H1 (cell line): ENCODE data around the gene ARSK. TPM values are rescaled to one million over a fixed set of nuclear protein-coding genes. Genes with fewer than 3 reads are reported as not detected.

Experiments
- CTCF ChIA-PET: fragments of 300-600 bp; sonication (Branson Sonifier 250); formaldehyde crosslinking; loops from one replicate; lab custom pipeline; 2021; ENCODE audit not compliant: partially characterized antibody; lab: Charles Lee
- POLR2A ChIA-PET: fragments of 300-600 bp; sonication (Branson Sonifier 250); formaldehyde crosslinking; loops from one replicate; lab custom pipeline; 2021; ENCODE audit warnings: inconsistent platforms; ENCODE audit not compliant: partially characterized antibody; lab: Charles Lee
- DNase-seq, 2 experiments: peaks; one replicate each; pipeline versions ENCODE4 v3.0.0 to v3.0.0-alpha.2; 2010 to 2022; ENCODE audit warnings: low spot score in 2 of 2, low read depth in 1 of 2, mixed read lengths in 1 of 2
- FAIRE-seq: peaks from 2 replicates; lab custom pipeline; 2011; peaks lifted over from hg19 to GRCh38; lab: Jason Lieb, UNC
- H2AFZ ChIP-seq: 2 replicates; pipeline ENCODE4 v1.8.1; 2012; ENCODE audit warnings: low read length, inconsistent platforms
- H2AK5ac ChIP-seq: 2 replicates; pipeline ENCODE4 v1.6.1; 2013; ENCODE audit warnings: low read depth, low read length
- H2BK120ac ChIP-seq: replicated peaks from 2 replicates; pipeline ENCODE3; 2013; ENCODE audit warnings: low read depth, low read length, inconsistent platforms
- H2BK12ac ChIP-seq: 2 replicates; pipeline ENCODE4 v1.6.1; 2013; ENCODE audit warnings: low read depth, low read length
- H2BK15ac ChIP-seq: 2 replicates; pipeline ENCODE4 v1.6.1; 2013; ENCODE audit warnings: low read length
- H2BK20ac ChIP-seq: 2 replicates; pipeline ENCODE4 v1.6.1; 2013; ENCODE audit warnings: low read length
- H2BK5ac ChIP-seq: 2 replicates; pipeline ENCODE4 v1.6.1; 2013; ENCODE audit warnings: low read depth, low read length
- H3K14ac ChIP-seq: 2 replicates; pipeline ENCODE4 v1.6.1; 2013; ENCODE audit warnings: inconsistent platforms; ENCODE audit not compliant: insufficient read length
- H3K18ac ChIP-seq: 2 replicates; pipeline ENCODE4 v1.6.1; 2013; ENCODE audit warnings: low read length; ENCODE audit errors: extremely low read depth
- H3K23ac ChIP-seq: 2 replicates; pipeline ENCODE4 v1.6.1; 2013; ENCODE audit warnings: inconsistent platforms; ENCODE audit not compliant: insufficient read length
- H3K23me2 ChIP-seq: 2 replicates; pipeline ENCODE4 v1.6.1; 2013; ENCODE audit warnings: low read depth, low read length
- H3K27ac ChIP-seq: 2 replicates; pipeline ENCODE4 v1.6.1; 2011; ENCODE audit warnings: low read depth, low read length, inconsistent platforms
- H3K27me3 ChIP-seq, 4 experiments: replicated peaks in 1 of 4; 1 replicate in 1 of 4; 2 replicates in 3 of 4; pipeline versions ENCODE4 v1.6.1 to v1.8.1; 2011 to 2013; ENCODE audit warnings: low read length in 3 of 4, mild to moderate bottlenecking in 3 of 4, inconsistent platforms in 2 of 4, mixed read lengths in 2 of 4, moderate library complexity in 1 of 4; ENCODE audit not compliant: control insufficient read depth in 3 of 4, insufficient read depth in 3 of 4; ENCODE audit errors: extremely low read depth in 1 of 4
- H3K36me3 ChIP-seq, 4 experiments: 2 replicates each; pipeline versions ENCODE4 v1.6.1 to v1.8.1; 2011 to 2013; ENCODE audit warnings: mild to moderate bottlenecking in 4 of 4, low read length in 3 of 4, moderate library complexity in 2 of 4, control low read depth in 1 of 4, inconsistent platforms in 1 of 4; ENCODE audit not compliant: insufficient read depth in 4 of 4, control insufficient read depth in 2 of 4
- H3K4ac ChIP-seq: replicated peaks from 2 replicates; pipeline ENCODE3; 2013; ENCODE audit warnings: low read length, low read depth, mixed read lengths, inconsistent platforms; ENCODE audit not compliant: insufficient read length
- H3K4me1 ChIP-seq, 4 experiments: replicated peaks in 1 of 4; 1 replicate in 1 of 4; 2 replicates in 3 of 4; pipeline versions ENCODE4 v1.6.1 to v1.8.1; 2011 to 2013; ENCODE audit warnings: low read length in 3 of 4, inconsistent platforms in 2 of 4, mixed read lengths in 1 of 4; ENCODE audit not compliant: insufficient read depth in 4 of 4, control insufficient read depth in 3 of 4
- H3K4me2 ChIP-seq, 2 experiments: 2 replicates each; pipeline versions ENCODE4 v1.6.1 to v1.8.1; 2011 to 2013; ENCODE audit warnings: low read depth in 2 of 2, low read length in 2 of 2, control low read depth in 1 of 2, inconsistent platforms in 1 of 2, mild to moderate bottlenecking in 1 of 2; ENCODE audit not compliant: insufficient read depth in 1 of 2
- H3K4me3 ChIP-seq, 4 experiments: fragments of 200-600, 300-600 bp in 1 of 4; sonication (generic), shearing (Covaris generic), sonication (Bioruptor Twin) in 1 of 4; 2 replicates each; pipeline versions ENCODE4 v1.5.1 to v1.8.1; 2011 to 2016; ENCODE audit warnings: low read length in 4 of 4, low read depth in 3 of 4, control low read depth in 2 of 4, inconsistent platforms in 2 of 4, mild to moderate bottlenecking in 2 of 4, mixed read lengths in 1 of 4, moderate library complexity in 1 of 4; ENCODE audit not compliant: insufficient read depth in 2 of 4; ENCODE audit errors: extremely low read depth in 1 of 4
- H3K56ac ChIP-seq: replicated peaks from 2 replicates; pipeline ENCODE3; 2013; ENCODE audit warnings: low read depth, mild to moderate bottlenecking, mixed read lengths, low read length, inconsistent platforms; ENCODE audit not compliant: insufficient read length
- H3K79me1 ChIP-seq: 2 replicates; pipeline ENCODE4 v1.6.1; 2013; ENCODE audit warnings: low read depth, low read length, control low read depth
- H3K79me2 ChIP-seq, 2 experiments: 2 replicates each; pipeline versions ENCODE4 v1.6.1 to v1.8.1; 2012 to 2013; ENCODE audit warnings: low read length in 2 of 2, mild to moderate bottlenecking in 2 of 2, inconsistent platforms in 1 of 2; ENCODE audit not compliant: insufficient read depth in 2 of 2, control insufficient read depth in 1 of 2
- H3K9ac ChIP-seq, 4 experiments: replicated peaks in 1 of 4; 1 replicate in 1 of 4; 2 replicates in 3 of 4; pipeline versions ENCODE4 v1.6.1 to v1.8.1; 2011 to 2013; ENCODE audit warnings: low read depth in 3 of 4, low read length in 3 of 4, control low read depth in 2 of 4, mild to moderate bottlenecking in 2 of 4, moderate library complexity in 2 of 4, inconsistent platforms in 1 of 4; ENCODE audit errors: extremely low read depth in 1 of 4
- H3K9me3 ChIP-seq, 2 experiments: 2 replicates each; pipeline versions ENCODE4 v1.6.1 to v1.8.1; 2012 to 2013; ENCODE audit warnings: mild to moderate bottlenecking in 2 of 2, moderate library complexity in 2 of 2, control low read depth in 1 of 2, inconsistent platforms in 1 of 2, low read depth in 1 of 2, low read length in 1 of 2, mixed read lengths in 1 of 2; ENCODE audit not compliant: insufficient read depth in 2 of 2
- H4K20me1 ChIP-seq, 2 experiments: replicated peaks in 1 of 2; 2 replicates each; pipeline versions ENCODE3 to v1.8.1; 2011 to 2013; ENCODE audit warnings: inconsistent platforms in 2 of 2, low read length in 2 of 2, mild to moderate bottlenecking in 1 of 2; ENCODE audit not compliant: insufficient read depth in 2 of 2, control insufficient read depth in 1 of 2
- H4K5ac ChIP-seq: 2 replicates; pipeline ENCODE4 v1.6.1; 2013; ENCODE audit warnings: low read length, low read depth, mixed read lengths, inconsistent platforms; ENCODE audit not compliant: insufficient read length
- H4K8ac ChIP-seq: 2 replicates; pipeline ENCODE4 v1.8.0; 2013; ENCODE audit warnings: mild to moderate bottlenecking, moderate library complexity, low read length, inconsistent platforms; ENCODE audit not compliant: insufficient read depth; ENCODE audit errors: extremely low read depth
- H4K91ac ChIP-seq: replicated peaks from 2 replicates; pipeline ENCODE3; 2013; ENCODE audit warnings: low read length, mixed read lengths, inconsistent platforms; ENCODE audit not compliant: insufficient read length
- CHD2 ChIP-seq: IDR thresholded peaks from 2 replicates; pipeline ENCODE4 v1.6.1; 2012; ENCODE audit warnings: low read length, improper control_type of control experiment
- SAP30 ChIP-seq: fragments of 300-600 bp; sonication (generic); IDR thresholded peaks from 2 replicates; pipeline ENCODE4 v1.7.1; 2012; ENCODE audit warnings: low read length, moderate library complexity, mild to moderate bottlenecking, inconsistent platforms; ENCODE audit not compliant: insufficient read depth, insufficient replicate concordance
- WGBS, 2 experiments: shearing (Covaris generic) in 1 of 2; methylation state at CpG; one replicate each; pipeline versions ENCODE4 v1.1.6 to v1.1.7; 2013 to 2015; ENCODE audit warnings: low lambda C conversion rate in 2 of 2, mixed read lengths in 2 of 2, inconsistent platforms in 1 of 2, low coverage in 1 of 2, missing lambda C conversion rate in 1 of 2; ENCODE audit not compliant: insufficient replicate concordance in 2 of 2, insufficient coverage in 1 of 2, insufficient read length in 1 of 2; ENCODE audit errors: extremely low coverage in 1 of 2, missing lambda C conversion rate in 1 of 2; 5-methylcytosine and 5-hydroxymethylcytosine counted together
- polyA plus RNA-seq, 7 experiments: library from polyadenylated mRNA; depleted of rRNA in 3 of 7; stranded (reverse) in 5 of 7; unstranded in 2 of 7; fragments of >200 nt in 5 of 7; fragments of 200-250 nt in 2 of 7; gene quantifications; 1 replicate in 5 of 7; 2 replicates in 1 of 7; 4 replicates in 1 of 7; pipeline versions ENCODE4 v1.2.1 to v1.2.3, GENCODE V29; 2011 to 2013; ENCODE audit warnings: missing spikeins in 2 of 7, mixed read lengths in 2 of 7
- total RNA-seq: library from RNA; stranded (reverse); fragmentation: NEBNext Ultra II Directional; extraction: Animal tissue kit (Norgen Biotek cat#: 25700); gene quantifications from 2 replicates; pipeline ENCODE4 v1.2.1, GENCODE V29; 2021
- TF ChIP-seq, protein P1 (sequence below): IDR thresholded peaks from 2 replicates; pipeline ENCODE4 v1.6.1; 2012; ENCODE audit warnings: low read length, inconsistent platforms

The ARSK gene
- total and polyA plus RNA-seq, 2 of the 8 experiments (the other 6 are each of a cell fraction or from before 2014, with no cell fraction given) = 8.4 to 14.1 TPM

DNA sequence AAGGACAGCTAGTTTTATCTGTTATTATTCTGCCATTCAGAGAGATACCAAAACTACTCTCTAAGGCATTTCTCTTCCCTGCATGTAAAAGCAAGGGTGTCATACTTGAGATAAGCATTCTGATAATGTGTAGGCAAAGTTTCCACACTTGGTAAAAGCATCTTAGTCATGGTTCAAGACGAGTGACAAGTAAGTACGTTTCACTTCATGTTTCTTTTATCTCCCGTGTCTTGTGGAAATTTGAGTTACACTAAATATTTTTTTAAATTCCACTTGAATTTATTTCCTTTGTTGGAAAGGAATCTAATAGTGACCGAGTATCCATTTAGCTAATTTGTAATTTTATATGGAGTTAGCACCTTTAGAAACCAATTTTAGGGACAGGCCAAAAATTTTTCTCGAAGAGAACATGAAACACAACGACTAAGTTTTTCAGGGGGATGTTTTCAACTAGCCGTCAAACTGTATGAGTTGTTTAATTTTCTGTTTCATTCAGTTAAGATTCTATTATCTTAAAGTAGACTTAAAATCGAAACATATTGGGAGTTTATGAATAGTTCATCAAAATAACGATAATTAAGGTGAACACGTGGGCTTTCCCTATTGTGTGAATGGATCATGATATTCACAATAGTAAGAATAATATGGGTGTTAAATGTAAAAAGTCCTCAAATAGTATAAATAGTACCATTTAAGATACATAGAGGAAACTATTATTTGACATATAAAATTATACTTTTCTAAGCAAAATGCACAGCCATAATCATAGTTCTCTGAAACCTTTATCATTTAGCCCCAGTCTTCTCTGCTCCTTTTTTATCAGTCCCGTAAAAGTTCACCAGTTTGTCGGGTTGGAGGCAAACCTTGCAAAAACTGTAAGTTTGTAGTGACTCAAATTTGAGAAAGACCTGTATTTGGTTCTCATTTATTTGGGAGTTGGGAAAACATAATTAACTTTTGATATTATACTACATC is 93.3 kb downstream of the ARSK start:
- H2BK15ac ChIP-seq = no peak overlapping the region
- no peak overlapping the region for H3K18ac ChIP-seq
- H2BK5ac ChIP-seq = no peak overlapping the region
- H3K4me1 ChIP-seq = peaks cover 0 to 6% (median 3%) of the 10 kb centered on the region in 4 experiments; a peak in 2 of 7 replicates
- ChIA-PET POLR2A (interaction anchor here (1.7 to 2.0 kb wide), 2 partner anchors 64 to 83 kb away, joined by 5 to 10 read pairs; partner anchors contain the start of gene RHOBTB3), CTCF (interaction anchor here (0.6 to 6.4 kb wide), 9 partner anchors 12 to 680 kb away, joined by 3 to 32 read pairs (median 5); no protein-coding TSS in a partner anchor)
- no peaks in the 10 kb centered on the region for H3K79me1 ChIP-seq
- H3K79me2 ChIP-seq = no peaks in the 10 kb centered on the region
- no peak overlapping the region for H4K8ac ChIP-seq
- H2AFZ ChIP-seq = no peak overlapping the region
- H3K27me3 ChIP-seq = no peaks in the 10 kb centered on the region
- DNase-seq = no peak
- H4K91ac ChIP-seq = no peak overlapping the region
- no peak overlapping the region for H4K5ac ChIP-seq
- no peak overlapping the region for H2BK12ac ChIP-seq
- H3K56ac ChIP-seq = no peak overlapping the region
- H3K36me3 ChIP-seq = no peaks in the 10 kb centered on the region
- H3K9ac ChIP-seq = no peak overlapping the region
- FAIRE-seq = no peak
- peaks cover 7% of the 10 kb centered on the region for H3K23me2 ChIP-seq
- no peak overlapping the region for H2BK20ac ChIP-seq
- no peak overlapping the region for H3K23ac ChIP-seq
- no peaks in the 10 kb centered on the region for H4K20me1 ChIP-seq
- no peak overlapping the region for H3K4ac ChIP-seq
- TF ChIP-seq CHD2 = no peak
- TF ChIP-seq, protein P1, sequence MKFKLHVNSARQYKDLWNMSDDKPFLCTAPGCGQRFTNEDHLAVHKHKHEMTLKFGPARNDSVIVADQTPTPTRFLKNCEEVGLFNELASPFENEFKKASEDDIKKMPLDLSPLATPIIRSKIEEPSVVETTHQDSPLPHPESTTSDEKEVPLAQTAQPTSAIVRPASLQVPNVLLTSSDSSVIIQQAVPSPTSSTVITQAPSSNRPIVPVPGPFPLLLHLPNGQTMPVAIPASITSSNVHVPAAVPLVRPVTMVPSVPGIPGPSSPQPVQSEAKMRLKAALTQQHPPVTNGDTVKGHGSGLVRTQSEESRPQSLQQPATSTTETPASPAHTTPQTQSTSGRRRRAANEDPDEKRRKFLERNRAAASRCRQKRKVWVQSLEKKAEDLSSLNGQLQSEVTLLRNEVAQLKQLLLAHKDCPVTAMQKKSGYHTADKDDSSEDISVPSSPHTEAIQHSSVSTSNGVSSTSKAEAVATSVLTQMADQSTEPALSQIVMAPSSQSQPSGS = no peak
- TF ChIP-seq SAP30 = no peak
- H3K4me3 ChIP-seq = no peak overlapping the region
- H3K27ac ChIP-seq = no peak overlapping the region
- H2BK120ac ChIP-seq = no peak overlapping the region
- H3K9me3 ChIP-seq = no peaks in the 10 kb centered on the region
- H3K4me2 ChIP-seq = no peak overlapping the region; a peak in 1 of 4 replicates
- no peak overlapping the region for H2AK5ac ChIP-seq
- H3K14ac ChIP-seq = no peak overlapping the region
- WGBS, 2 experiments = 88% methylated on average over 12 of the region's 12 CpGs; no CpG with 5 or more reads in 1 of the 2 experiments
